ENCODE results near the gene ERC1.

- no peak for TF ChIP-seq POLR2A (IDR thresholded peaks at IDR 0.05)
- no peak for TF ChIP-seq CTCF (IDR thresholded peaks at IDR 0.05)
These were observed 384.3 kb downstream of the ERC1 start for GRCh38 chr12:1375323-1375722.
